Spinal cord (tissue), 10 donors: ENCODE data around the gene RPN2. TPM values are rescaled to one million over a fixed set of nuclear protein-coding genes. Genes with fewer than 3 reads are reported as not detected.

ENCODE experiments used
- DNase-seq, 6 donors: peaks; one replicate each; pipeline versions ENCODE4 v3.0.0 to v3.0.0-alpha.2; 2013 to 2015; ENCODE audit warnings: low spot score in 6 of 6, low read depth in 4 of 6
- H3K27ac ChIP-seq: one replicate; pipeline ENCODE4 v1.5.1; 2013; ENCODE audit warnings: low read depth, low read length, control low read depth
- H3K27me3 ChIP-seq: one replicate; pipeline ENCODE4 v1.6.1; 2013; ENCODE audit warnings: low read length; ENCODE audit not compliant: control insufficient read depth, insufficient read depth
- H3K36me3 ChIP-seq: one replicate; pipeline ENCODE4 v1.6.1; 2013; ENCODE audit warnings: low read length; ENCODE audit not compliant: control insufficient read depth, insufficient read depth
- H3K4me1 ChIP-seq: one replicate; pipeline ENCODE4 v1.6.1; 2013; ENCODE audit warnings: low read length; ENCODE audit not compliant: control insufficient read depth, insufficient read depth
- H3K4me3 ChIP-seq: one replicate; pipeline ENCODE4 v1.5.1; 2013; ENCODE audit warnings: low read depth, low read length, control low read depth
- H3K9me3 ChIP-seq: one replicate; pipeline ENCODE4 v1.6.1; 2013; ENCODE audit warnings: low read length; ENCODE audit not compliant: control insufficient read depth, insufficient read depth
- WGBS: methylation state at CpG from one replicate; pipeline ENCODE4 v1.1.5; 2013; ENCODE audit warnings: missing lambda C conversion rate; ENCODE audit not compliant: insufficient coverage; 5-methylcytosine and 5-hydroxymethylcytosine counted together
- polyA plus RNA-seq, 2 donors: library from polyadenylated mRNA; unstranded; fragments of 120-200 nt; gene quantifications; one replicate each; pipeline ENCODE4 v1.2.1, GENCODE V29; 2013; ENCODE audit not compliant: insufficient read length in 2 of 2
- total RNA-seq, 2 donors: library from RNA; depleted of rRNA in 1 of 2; stranded (reverse); fragments of 120-200 nt in 1 of 2; fragments of >200 nt in 1 of 2; gene quantifications; one replicate each; pipeline versions ENCODE4 v1.2.3 to v1.2.4, GENCODE V29; 2013 to 2014
- donor health status: healthy.

RPN2 gene
- total and polyA plus RNA-seq, 4 donors, result 135 to 233 (median 174) TPM

- H3K4me3 ChIP-seq, result no peak overlapping the region
- WGBS, result no CpG with 5 or more reads among the region's 2 CpGs
- no peaks in the 10 kb centered on the region for H3K9me3 ChIP-seq
- H3K27ac ChIP-seq, result no peak overlapping the region
- H3K36me3 ChIP-seq, result peaks cover 38% of the 10 kb centered on the region
- peaks cover 11% of the 10 kb centered on the region for H3K4me1 ChIP-seq
- peak in 1 of 6 donors; percentile 51 for DNase-seq
- H3K27me3 ChIP-seq, result no peaks in the 10 kb centered on the region
These were observed 26.7 kb downstream of the RPN2 start for GRCh38 chr20:37205794-37206193.

- no peak overlapping the region for H3K27ac ChIP-seq
- no peak for DNase-seq
- no peak overlapping the region for H3K4me3 ChIP-seq
- no peaks in the 10 kb centered on the region for H3K27me3 ChIP-seq
- H3K9me3 ChIP-seq, result no peaks in the 10 kb centered on the region
- WGBS, result 95% methylated on average over 11 of the region's 11 CpGs
- H3K36me3 ChIP-seq, result peaks cover 49% of the 10 kb centered on the region
- peaks cover 11% of the 10 kb centered on the region for H3K4me1 ChIP-seq
These were observed 28.0 kb downstream of the RPN2 start for GRCh38 chr20:37207171-37207570.

GRCh38 chr20:37209193-37209592 is 30.1 kb downstream of the RPN2 start:
- Histone ChIP-seq H3K27me3 (no peaks in the 10 kb centered on the region), H3K4me3 (no peak overlapping the region), H3K36me3 (peaks cover 47% of the 10 kb centered on the region), H3K9me3 (no peaks in the 10 kb centered on the region), H3K27ac (no peak overlapping the region), H3K4me1 (peaks cover 5% of the 10 kb centered on the region)
- no peak for DNase-seq
- WGBS, result 100% methylated on average over 2 of the region's 3 CpGs

DNA sequence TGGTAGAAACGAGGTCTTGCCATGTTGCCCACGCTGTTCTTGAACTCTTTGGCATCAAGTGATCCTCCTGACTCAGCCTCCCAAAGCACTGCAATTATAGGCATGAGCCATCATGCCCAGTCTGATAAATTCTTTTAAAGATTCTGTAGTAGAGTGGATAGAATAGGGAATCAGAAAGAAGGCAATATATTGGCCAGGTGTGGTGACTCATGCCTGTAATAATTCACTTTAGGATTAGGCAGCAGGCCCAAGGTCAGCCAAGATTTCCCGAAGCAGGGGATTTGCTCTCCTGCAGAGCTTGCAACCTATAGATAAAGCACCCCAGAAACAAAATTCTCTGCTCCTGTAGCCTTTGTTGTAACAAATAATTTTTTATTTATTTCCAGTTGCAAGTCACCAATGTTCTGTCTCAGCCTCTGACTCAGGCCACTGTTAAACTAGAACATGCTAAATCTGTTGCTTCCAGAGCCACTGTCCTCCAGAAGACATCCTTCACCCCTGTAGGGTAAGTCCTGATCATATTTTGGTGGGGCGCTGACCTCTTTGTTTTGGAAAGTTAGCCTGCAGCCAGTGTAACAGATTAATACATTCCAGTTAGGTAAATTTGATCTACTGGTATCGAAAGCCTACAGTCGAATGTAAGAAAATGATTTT is 30.7 kb downstream of the RPN2 start:
- no peak overlapping the region for H3K27ac ChIP-seq
- H3K9me3 ChIP-seq, result no peaks in the 10 kb centered on the region
- no peaks in the 10 kb centered on the region for H3K27me3 ChIP-seq
- no peak for DNase-seq
- peaks cover 42% of the 10 kb centered on the region for H3K36me3 ChIP-seq
- WGBS, result no CpG with 5 or more reads among the region's 6 CpGs
- H3K4me3 ChIP-seq, result no peak overlapping the region
- H3K4me1 ChIP-seq, result no peaks in the 10 kb centered on the region

- H3K36me3 ChIP-seq, result peaks cover 18% of the 10 kb centered on the region
- WGBS, result 90% methylated on average over 2 of the region's 4 CpGs
These were observed 39.3 kb downstream of the RPN2 start for GRCh38 chr20:37218441-37218840.

DNA sequence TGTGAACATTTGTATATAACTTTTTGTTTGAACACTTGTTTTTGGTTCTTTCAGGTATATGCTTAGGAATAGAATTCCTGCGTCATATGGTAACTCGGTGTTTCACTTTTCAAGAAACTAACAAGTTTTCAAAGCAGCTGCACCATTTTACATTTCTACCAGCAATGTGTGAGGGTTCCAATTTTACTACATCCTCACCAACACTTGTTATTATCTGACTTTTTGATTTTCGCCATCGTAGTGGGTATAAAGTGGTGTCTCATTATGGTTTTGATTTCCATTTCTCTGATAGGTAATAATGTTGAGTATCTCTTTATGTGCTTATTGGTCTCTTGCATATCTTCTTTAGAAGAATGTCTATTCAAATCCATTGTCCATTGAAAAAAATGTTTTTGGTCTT is 39.8 kb downstream of the RPN2 start:
- H3K27ac ChIP-seq, result no peak overlapping the region
- no CpG with 5 or more reads among the region's 4 CpGs for WGBS

More at GRCh38 chr20:37218441-37218840, 39.3 kb downstream of the RPN2 start:
- no peak overlapping the region for H3K4me3 ChIP-seq
- H3K27ac ChIP-seq, result no peak overlapping the region
- no peaks in the 10 kb centered on the region for H3K27me3 ChIP-seq
- H3K9me3 ChIP-seq, result no peaks in the 10 kb centered on the region
- no peaks in the 10 kb centered on the region for H3K4me1 ChIP-seq
- DNase-seq, result no peak

DNA sequence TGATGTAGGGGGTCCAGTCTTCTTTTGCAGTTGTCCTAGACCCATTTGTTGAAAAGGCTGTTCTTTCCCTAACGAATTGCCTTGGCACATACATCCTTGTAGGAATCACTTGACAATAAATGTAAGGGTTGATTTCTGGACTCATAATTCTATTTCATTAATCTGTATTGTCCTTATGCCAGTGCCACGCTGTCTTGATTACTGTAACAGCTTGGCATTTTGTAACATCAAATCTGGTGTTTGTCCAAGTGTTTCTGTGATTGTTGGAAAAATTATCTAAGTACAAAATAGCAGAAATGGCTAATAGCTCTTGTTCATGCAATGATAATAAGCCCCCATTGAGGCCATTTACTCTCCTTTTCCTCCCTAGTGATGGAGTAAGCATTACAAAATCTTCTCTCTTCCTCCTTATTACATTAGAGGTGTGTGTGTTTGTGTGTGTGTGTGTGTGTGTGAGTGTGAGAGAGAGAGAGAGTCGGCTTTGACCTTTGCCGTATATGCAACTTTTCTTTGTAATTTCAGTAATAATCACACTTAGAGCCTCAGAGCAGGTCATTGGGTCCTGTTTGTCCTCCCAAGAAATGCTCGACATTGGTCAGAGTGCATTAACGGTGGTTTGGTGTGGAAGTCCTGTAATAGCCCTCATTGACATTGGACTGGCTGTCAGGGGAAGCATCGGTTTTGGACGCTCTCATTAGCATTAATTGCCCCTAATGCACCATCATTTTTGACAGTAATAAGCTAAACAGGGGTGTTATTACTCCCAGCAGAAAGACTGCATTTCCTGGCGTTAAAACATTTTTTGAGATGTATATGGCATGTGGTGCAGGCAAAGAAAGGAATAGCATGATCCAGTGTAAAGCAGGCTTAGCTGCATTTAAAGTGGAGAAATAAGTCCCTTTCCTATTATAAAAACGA is 40.9 kb downstream of the RPN2 start:
- no peaks in the 10 kb centered on the region for H3K27me3 ChIP-seq
- H3K4me1 ChIP-seq, result no peaks in the 10 kb centered on the region
- DNase-seq, result peak in 2 of 6 donors; percentile 57 to 86
- H3K9me3 ChIP-seq, result no peaks in the 10 kb centered on the region
- whole genome bisulfite sequencing, result no CpG with 5 or more reads among the region's 10 CpGs
- H3K36me3 ChIP-seq, result peaks cover 26% of the 10 kb centered on the region
- H3K4me3 ChIP-seq, result no peak overlapping the region
- H3K27ac ChIP-seq, result no peak overlapping the region

More for the DNA sequence above, 39.8 kb downstream of the RPN2 start:
- peaks cover 21% of the 10 kb centered on the region for H3K36me3 ChIP-seq
- no peak overlapping the region for H3K4me3 ChIP-seq
- no peaks in the 10 kb centered on the region for H3K27me3 ChIP-seq
- H3K4me1 ChIP-seq, result no peaks in the 10 kb centered on the region
- no peak for DNase-seq
- no peaks in the 10 kb centered on the region for H3K9me3 ChIP-seq

- Histone ChIP-seq H3K27ac (no peak overlapping the region), H3K9me3 (no peaks in the 10 kb centered on the region), H3K27me3 (no peaks in the 10 kb centered on the region), H3K36me3 (peaks cover 33% of the 10 kb centered on the region), H3K4me3 (no peak overlapping the region), H3K4me1 (no peaks in the 10 kb centered on the region)
- 23% methylated on average over 2 of the region's 3 CpGs for whole genome bisulfite sequencing
- peak in 1 of 6 donors; percentile 47 for DNase-seq
These were observed 41.6 kb downstream of the RPN2 start for GRCh38 chr20:37220731-37221130.

- DNase-seq, result peak in 1 of 6 donors; percentile 37
- peaks cover 37% of the 10 kb centered on the region for H3K36me3 ChIP-seq
- H3K27me3 ChIP-seq, result no peaks in the 10 kb centered on the region
- H3K9me3 ChIP-seq, result no peaks in the 10 kb centered on the region
- peaks cover 3% of the 10 kb centered on the region for H3K4me1 ChIP-seq
- H3K27ac ChIP-seq, result no peak overlapping the region
- no peak overlapping the region for H3K4me3 ChIP-seq
- whole genome bisulfite sequencing, result 100% methylated on average over 3 of the region's 4 CpGs
These were observed 43.0 kb downstream of the RPN2 start for GRCh38 chr20:37222086-37222485.
